IMR-90 (cell line): ENCODE measurements around the gene ITSN1. TPM values are rescaled to one million over a fixed set of nuclear protein-coding genes. Genes with fewer than 3 reads are reported as not detected.

Experiments used
- ATAC-seq: fragments of 200-7000 bp; cut with Tn5 transposase; 2 replicates; pipeline ENCODE4 v1.9.1; 2020; ENCODE audit warnings: low read depth, mild to moderate bottlenecking, moderate library complexity
- BruUV-seq: library from RNA; stranded (reverse); fragments of 400-500 nt; replicated peaks from 2 replicates; lab custom pipeline; 2021; lab: Mats Ljungman, UMichigan
- CTCF ChIA-PET: fragments of 300-600 bp; formaldehyde crosslinking; extraction: SDS; loops from one replicate; lab custom pipeline; 2021; ENCODE audit warnings: antibody characterized with exemption; lab: Yijun Ruan, JAX
- POLR2A ChIA-PET: fragments of 300-600 bp; sonication (Branson Sonifier 250); formaldehyde crosslinking; loops from one replicate; lab custom pipeline; 2022; ENCODE audit warnings: antibody characterized with exemption; ENCODE audit not compliant: unreplicated experiment; lab: Charles Lee
- DNase-seq: peaks from one replicate; pipeline ENCODE4 v3.0.0; 2013
- H2AFZ ChIP-seq: replicated peaks from 2 replicates; pipeline ENCODE3; 2013; ENCODE audit warnings: low read length, mild to moderate bottlenecking; ENCODE audit not compliant: poor library complexity
- H2AK5ac ChIP-seq: 2 replicates; pipeline ENCODE4 v1.6.1; 2013; ENCODE audit warnings: low read depth, low read length, inconsistent platforms
- H2AK9ac ChIP-seq: replicated peaks from 2 replicates; pipeline ENCODE3; 2013; ENCODE audit warnings: mild to moderate bottlenecking, low read depth, low read length, moderate library complexity; ENCODE audit not compliant: poor library complexity
- H2BK120ac ChIP-seq: 2 replicates; pipeline ENCODE4 v1.6.1; 2013; ENCODE audit warnings: low read depth, low read length, inconsistent platforms
- H2BK15ac ChIP-seq: 3 replicates; pipeline ENCODE4 v1.6.1; 2013; ENCODE audit warnings: low read depth, low read length, inconsistent platforms
- H2BK20ac ChIP-seq: 2 replicates; pipeline ENCODE4 v1.6.1; 2013; ENCODE audit warnings: low read depth, mild to moderate bottlenecking, inconsistent platforms, low read length, moderate library complexity
- H2BK5ac ChIP-seq: 2 replicates; pipeline ENCODE4 v1.6.1; 2013; ENCODE audit warnings: mild to moderate bottlenecking, low read depth, low read length, inconsistent platforms; ENCODE audit not compliant: poor library complexity, severe bottlenecking
- H3K14ac ChIP-seq: replicated peaks from 2 replicates; pipeline ENCODE4 v1.6.1; 2013; ENCODE audit warnings: low read depth, low read length, inconsistent platforms
- H3K18ac ChIP-seq: 2 replicates; pipeline ENCODE4 v1.6.1; 2013; ENCODE audit warnings: low read depth, low read length, control low read depth
- H3K23ac ChIP-seq: 2 replicates; pipeline ENCODE4 v1.6.1; 2013; ENCODE audit warnings: low read depth, low read length, inconsistent platforms
- H3K27ac ChIP-seq: 2 replicates; pipeline ENCODE4 v1.5.1; 2013; ENCODE audit warnings: mild to moderate bottlenecking, control low read depth, low read length; ENCODE audit not compliant: insufficient read depth
- H3K27me3 ChIP-seq: 2 replicates; pipeline ENCODE4 v1.6.1; 2013; ENCODE audit warnings: low read length; ENCODE audit not compliant: control insufficient read depth, insufficient read depth
- H3K36me3 ChIP-seq: 2 replicates; pipeline ENCODE4 v1.6.1; 2013; ENCODE audit warnings: low read length, mixed read lengths; ENCODE audit not compliant: control insufficient read depth, insufficient read depth
- H3K4ac ChIP-seq: 2 replicates; pipeline ENCODE4 v1.6.1; 2013; ENCODE audit warnings: low read depth, low read length, inconsistent platforms
- H3K4me1 ChIP-seq: 2 replicates; pipeline ENCODE4 v1.6.1; 2013; ENCODE audit warnings: low read length, mixed read lengths; ENCODE audit not compliant: control insufficient read depth, insufficient read depth
- H3K4me2 ChIP-seq: 2 replicates; pipeline ENCODE4 v1.6.1; 2013; ENCODE audit warnings: low read depth, mild to moderate bottlenecking, control low read depth, low read length, moderate library complexity
- H3K4me3 ChIP-seq: 2 replicates; pipeline ENCODE4 v1.5.1; 2013; ENCODE audit warnings: low read depth, mild to moderate bottlenecking, control low read depth, low read length, moderate library complexity; ENCODE audit not compliant: insufficient read depth
- H3K56ac ChIP-seq: 2 replicates; pipeline ENCODE4 v1.6.1; 2013; ENCODE audit warnings: low read length, inconsistent platforms; ENCODE audit not compliant: insufficient read depth; ENCODE audit errors: extremely low read depth
- H3K79me1 ChIP-seq, 2 experiments: 2 replicates each; pipeline ENCODE4 v1.6.1; 2013; ENCODE audit warnings: low read length in 2 of 2, inconsistent platforms in 1 of 2, low read depth in 1 of 2
- H3K9ac ChIP-seq: 2 replicates; pipeline ENCODE4 v1.6.1; 2013; ENCODE audit warnings: low read depth, low read length, control low read depth
- H3K9me1 ChIP-seq: 2 replicates; pipeline ENCODE4 v1.6.1; 2013; ENCODE audit warnings: low read length, inconsistent platforms; ENCODE audit not compliant: insufficient read depth
- H3K9me3 ChIP-seq: 2 replicates; pipeline ENCODE4 v1.6.1; 2013; ENCODE audit warnings: low read length; ENCODE audit not compliant: control insufficient read depth, insufficient read depth
- H4K20me1 ChIP-seq: 2 replicates; pipeline ENCODE4 v1.6.1; 2013; ENCODE audit warnings: low read length, inconsistent platforms; ENCODE audit not compliant: insufficient read depth
- H4K5ac ChIP-seq: 2 replicates; pipeline ENCODE4 v1.6.1; 2013; ENCODE audit warnings: mild to moderate bottlenecking, low read depth, low read length, control low read depth
- H4K8ac ChIP-seq, 2 experiments: 2 replicates each; pipeline ENCODE4 v1.6.1; 2013; ENCODE audit warnings: low read depth in 2 of 2, low read length in 2 of 2, control low read depth in 1 of 2, inconsistent platforms in 1 of 2
- H4K91ac ChIP-seq: 2 replicates; pipeline ENCODE4 v1.6.1; 2013; ENCODE audit warnings: low read depth, low read length, inconsistent platforms; ENCODE audit not compliant: insufficient read depth
- BHLHE40 ChIP-seq: fragments of 150-350 bp; IDR thresholded peaks from 2 replicates; pipeline ENCODE4 v1.6.1; 2016; ENCODE audit warnings: mild to moderate bottlenecking, low read depth, low read length
- CEBPB ChIP-seq: IDR thresholded peaks from 2 replicates; pipeline ENCODE4 v1.6.1; 2012; ENCODE audit warnings: low read depth, low read length, improper control_type of control experiment
- CHD1 ChIP-seq: IDR thresholded peaks from 2 replicates; pipeline ENCODE4 v1.6.1; 2012; ENCODE audit warnings: low read depth, low read length, improper control_type of control experiment
- CTCF ChIP-seq: conservative IDR thresholded peaks from 2 replicates; pipeline ENCODE4 v1.5.1; 2012; ENCODE audit warnings: mild to moderate bottlenecking, low read depth, low read length, improper control_type of control experiment
- ELK1 ChIP-seq: fragments of 150-350 bp; IDR thresholded peaks from 2 replicates; pipeline ENCODE4 v1.6.1; 2016; ENCODE audit warnings: low read depth, mild to moderate bottlenecking, low read length, moderate library complexity, borderline replicate concordance
- FOS ChIP-seq: fragments of 150-350 bp; IDR thresholded peaks from 2 replicates; pipeline ENCODE4 v1.6.1; 2016; ENCODE audit warnings: low read depth, low read length
- MAFK ChIP-seq: IDR thresholded peaks from 2 replicates; pipeline ENCODE4 v1.6.1; 2012; ENCODE audit warnings: low read depth, low read length, improper control_type of control experiment
- MAZ ChIP-seq: IDR thresholded peaks from 2 replicates; pipeline ENCODE4 v1.6.1; 2012; ENCODE audit warnings: low read depth, mild to moderate bottlenecking, low read length, improper control_type of control experiment, moderate library complexity, borderline replicate concordance
- MXI1 ChIP-seq: IDR thresholded peaks from 2 replicates; pipeline ENCODE4 v1.6.1; 2012; ENCODE audit warnings: low read depth, mild to moderate bottlenecking, low read length, moderate library complexity, borderline replicate concordance
- NFE2L2 ChIP-seq: fragments of 150-350 bp; IDR thresholded peaks from 2 replicates; pipeline ENCODE4 v1.6.1; 2016; ENCODE audit warnings: low read depth, mild to moderate bottlenecking, low read length
- POLR2A ChIP-seq: IDR thresholded peaks from 2 replicates; pipeline ENCODE4 v1.6.1; 2012; ENCODE audit warnings: mild to moderate bottlenecking, low read depth, low read length
- RAD21 ChIP-seq: IDR thresholded peaks from 2 replicates; pipeline ENCODE4 v1.6.1; 2012; ENCODE audit warnings: low read length, improper control_type of control experiment
- RCOR1 ChIP-seq: IDR thresholded peaks from 2 replicates; pipeline ENCODE4 v1.6.1; 2012; ENCODE audit warnings: mild to moderate bottlenecking, low read length, improper control_type of control experiment; ENCODE audit not compliant: insufficient replicate concordance
- RFX5 ChIP-seq: IDR thresholded peaks from 2 replicates; pipeline ENCODE4 v1.8.0; 2012; ENCODE audit warnings: low read depth, mild to moderate bottlenecking, low read length, moderate library complexity
- SMC3 ChIP-seq: fragments of 150-350 bp; IDR thresholded peaks from 2 replicates; pipeline ENCODE4 v1.6.1; 2016; ENCODE audit warnings: low read depth, mild to moderate bottlenecking, antibody characterized with exemption, low read length, moderate library complexity
- WGBS, 2 experiments: methylation state at CpG; one replicate each; pipeline versions ENCODE4 v1.1.5 to v1.1.7; 2013; ENCODE audit warnings: missing lambda C conversion rate in 2 of 2; ENCODE audit not compliant: insufficient read length in 1 of 2; ENCODE audit errors: extremely low coverage in 2 of 2; 5-methylcytosine and 5-hydroxymethylcytosine counted together
- dilution Hi-C: fragments of 300-500 bp; cut with HindIII; formaldehyde crosslinking; loops from one replicate; pipeline ENCODE4 v1.14.3; 2018; ENCODE audit warnings: low sequenced_read_pairs; ENCODE audit not compliant: unreplicated experiment
- in situ Hi-C: fragments of 300-500 bp; cut with MboI; formaldehyde crosslinking; loops from 3 replicates; pipeline ENCODE4 v1.14.3; 2019; ENCODE audit warnings: low sequenced_read_pairs, inconsistent platforms, mixed read lengths
- intact Hi-C: fragments of 100-400 bp; cut with micrococcal nuclease; formaldehyde crosslinking; loops from 2 replicates; pipeline ENCODE4 v1.10.0; 2022
- polyA plus RNA-seq, 3 experiments: library from polyadenylated mRNA; depleted of rRNA; stranded (reverse); fragments of >200 nt; gene quantifications; 2 replicates each; pipeline ENCODE4 v1.2.3, GENCODE V29; 2012; ENCODE audit warnings: low replicate concordance in 1 of 3
- total RNA-seq: library from RNA; depleted of rRNA; stranded (reverse); fragments of >200 nt; gene quantifications from 2 replicates; pipeline ENCODE4 v1.2.3, GENCODE V29; 2012
- TF ChIP-seq, protein P1 (sequence below): fragments of 150-350 bp; IDR thresholded peaks from 2 replicates; pipeline ENCODE4 v1.6.1; 2017; ENCODE audit warnings: mild to moderate bottlenecking, antibody characterized with exemption, low read length, low read depth

Gene ITSN1
- total and polyA plus RNA-seq, 2 of the 4 experiments (the other 2 are of a cell fraction): 45.4 to 62.0 TPM

DNA sequence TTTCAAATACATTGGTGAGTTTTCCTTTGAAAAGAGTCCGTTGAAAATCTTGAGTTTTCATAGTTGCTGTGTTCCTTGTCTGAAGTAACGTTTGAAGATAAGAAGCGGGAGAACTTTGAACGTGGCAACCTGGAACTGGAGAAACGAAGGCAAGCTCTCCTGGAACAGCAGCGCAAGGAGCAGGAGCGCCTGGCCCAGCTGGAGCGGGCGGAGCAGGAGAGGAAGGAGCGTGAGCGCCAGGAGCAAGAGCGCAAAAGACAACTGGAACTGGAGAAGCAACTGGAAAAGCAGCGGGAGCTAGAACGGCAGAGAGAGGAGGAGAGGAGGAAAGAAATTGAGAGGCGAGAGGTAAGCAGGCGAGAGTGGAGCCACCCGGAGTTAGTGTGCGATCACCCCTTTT, 129.7 kb downstream of the ITSN1 start:
- H2BK120ac ChIP-seq: no peak overlapping the region
- H3K79me1 ChIP-seq: peaks cover 3 to 15% of the 10 kb centered on the region in 2 experiments; a peak in 3 of 4 replicates
- no peak overlapping the region for H4K8ac ChIP-seq
- no peaks in the 10 kb centered on the region for H3K9me3 ChIP-seq
- CTCF ChIA-PET: no interaction called here
- H3K14ac ChIP-seq: no peak overlapping the region
- in situ Hi-C loops: no loop called here
- no peaks in the 10 kb centered on the region; the same call in 1 of the 2 replicates for H4K20me1 ChIP-seq
- H2AK9ac ChIP-seq: no peak overlapping the region
- H3K4me3 ChIP-seq: no peak overlapping the region
- POLR2A ChIA-PET: no interaction called here
- no peak overlapping the region for H3K23ac ChIP-seq
- no peak overlapping the region for H2BK15ac ChIP-seq
- 0 out of 2 replicates have a peak, but pooled peaks cover 2% of the 10 kb centered on the region for H3K9me1 ChIP-seq
- no peak overlapping the region for H2BK5ac ChIP-seq
- H3K27ac ChIP-seq: no peak overlapping the region
- no TSS peak for BruUV-seq
- dilution Hi-C loops: no loop called here
- no peak overlapping the region for H4K91ac ChIP-seq
- no peaks in the 10 kb centered on the region for H3K27me3 ChIP-seq
- H3K4me1 ChIP-seq: no peaks in the 10 kb centered on the region
- H3K56ac ChIP-seq: no peak overlapping the region
- no peak for TF ChIP-seq MAFK
- TF ChIP-seq RAD21: no peak
- TF ChIP-seq BHLHE40: no peak
- TF ChIP-seq, protein P1, sequence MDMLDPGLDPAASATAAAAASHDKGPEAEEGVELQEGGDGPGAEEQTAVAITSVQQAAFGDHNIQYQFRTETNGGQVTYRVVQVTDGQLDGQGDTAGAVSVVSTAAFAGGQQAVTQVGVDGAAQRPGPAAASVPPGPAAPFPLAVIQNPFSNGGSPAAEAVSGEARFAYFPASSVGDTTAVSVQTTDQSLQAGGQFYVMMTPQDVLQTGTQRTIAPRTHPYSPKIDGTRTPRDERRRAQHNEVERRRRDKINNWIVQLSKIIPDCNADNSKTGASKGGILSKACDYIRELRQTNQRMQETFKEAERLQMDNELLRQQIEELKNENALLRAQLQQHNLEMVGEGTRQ: no peak
- TF ChIP-seq NFE2L2: no peak
- no peak for TF ChIP-seq RCOR1
- no peak for TF ChIP-seq CTCF
- no peak for TF ChIP-seq POLR2A
- TF ChIP-seq RFX5: no peak
- TF ChIP-seq SMC3: no peak
- no peak for TF ChIP-seq CEBPB
- no peak for TF ChIP-seq FOS
- TF ChIP-seq MXI1: no peak
- TF ChIP-seq CHD1: no peak
- TF ChIP-seq ELK1: no peak
- TF ChIP-seq MAZ: no peak
- no peak overlapping the region for H2AK5ac ChIP-seq
- no peak overlapping the region for H3K9ac ChIP-seq
- H3K4me2 ChIP-seq: no peak overlapping the region
- H3K4ac ChIP-seq: no peak overlapping the region
- 97% methylated on average over 12 of the region's 18 CpGs; no CpG with 5 or more reads in 1 of the 2 experiments for WGBS, 2 experiments
- ATAC-seq: no peak
- H2AFZ ChIP-seq: no peak overlapping the region
- no peak overlapping the region for H4K5ac ChIP-seq
- H3K36me3 ChIP-seq: peaks cover 17% of the 10 kb centered on the region
- no peak for DNase-seq
- no peak overlapping the region for H2BK20ac ChIP-seq
- intact Hi-C loops: no loop called here
- H3K18ac ChIP-seq: no peak overlapping the region
